A673 (cell line): Measurements from ENCODE around the gene DNAJC13.

Experiments used
- CTCF ChIP-seq: fragments of 300-800, 200-600 bp; sonication (generic); conservative IDR thresholded peaks from 2 replicates; pipeline ENCODE4 v1.5.1; 2017; ENCODE audit warnings: low read depth, mild to moderate bottlenecking, antibody characterized with exemption, low read length, moderate library complexity, mixed read lengths
- EZH2 ChIP-seq: fragments of 200-600 bp; sonication (generic); IDR thresholded peaks from 2 replicates; pipeline ENCODE4 v1.6.1; 2017; ENCODE audit warnings: borderline replicate concordance, low read depth, mild to moderate bottlenecking, mixed read lengths, antibody characterized with exemption, low read length; ENCODE audit not compliant: poor library complexity, severe bottlenecking

- TF ChIP-seq EZH2 (no peak), CTCF (no peak)
Measured at GRCh38 chr3:132448216-132448961, 31.1 kb downstream of the DNAJC13 start.
